Activated CD4-positive, alpha-beta T cell treated with anti-CD3 and anti-CD28 coated beads, Interleukin-2, Interleukin-4, amounts not matched to agents 100 ng/mL and 50 ng/mL, durations not matched to agents 16 hours and 8 hours (primary cell): ENCODE results near the gene ATF4.
A peak's percentile ranks its signal among the peaks of the same experiment; 100 is the strongest.

Experiments used
- DNase-seq: peaks from one replicate; pipeline ENCODE4 v3.0.0-alpha.2; 2020; ENCODE audit warnings: low spot score

The ATF4 gene

GRCh38 chr22:39558950-39559349 lies 38.6 kb downstream of the ATF4 start:
- no peak for DNase-seq

GRCh38 chr22:39559456-39560105 lies 39.2 kb downstream of the ATF4 start:
- DNase-seq = no peak

GRCh38 chr22:39560127-39560526 lies 39.8 kb downstream of the ATF4 start:
- no peak for DNase-seq

- DNase-seq = no peak
Measured at GRCh38 chr22:39562839-39563489, 42.6 kb downstream of the ATF4 start.

GRCh38 chr22:39563571-39564428 lies 43.4 kb downstream of the ATF4 start:
- no peak for DNase-seq

- no peak for DNase-seq
Measured at GRCh38 chr22:39565414-39565944, 45.1 kb downstream of the ATF4 start.

GRCh38 chr22:39567135-39567946 lies 47.0 kb downstream of the ATF4 start:
- DNase-seq = peak; percentile 9

GRCh38 chr22:39568278-39568981 lies 48.1 kb downstream of the ATF4 start:
- no peak for DNase-seq

GRCh38 chr22:39569066-39569465 lies 48.7 kb downstream of the ATF4 start:
- DNase-seq = no peak

- no peak for DNase-seq
Measured at GRCh38 chr22:39570226-39570625, 49.9 kb downstream of the ATF4 start.

GRCh38 chr22:39570665-39571064 lies 50.3 kb downstream of the ATF4 start, which contains the start of gene CACNA1I:
TSS of gene CACNA1I (plus strand) at chr22:39570753. CDS start at chr22:39570753, 0 bp downstream.
- no peak for DNase-seq

- no peak for DNase-seq
Measured at GRCh38 chr22:39571538-39571937, 51.2 kb downstream of the ATF4 start.
